Fibroblast of mammary gland (primary cell): Measurements from ENCODE around the gene SLC30A7.

ENCODE experiments used
- DNase-seq: peaks from one replicate; pipeline ENCODE4 v3.0.0-alpha.2; 2010; ENCODE audit warnings: low read depth
- H3K4me3 ChIP-seq: 2 replicates; pipeline ENCODE4 v1.5.1; 2011; ENCODE audit warnings: low read depth, mild to moderate bottlenecking, low read length, moderate library complexity; ENCODE audit not compliant: control insufficient read depth
- TF ChIP-seq, protein P1 (sequence below): conservative IDR thresholded peaks from 2 replicates; pipeline ENCODE4 v1.5.1; 2011; ENCODE audit warnings: low read depth, low read length, inconsistent platforms; ENCODE audit not compliant: control insufficient read depth, insufficient read depth

The SLC30A7 gene

DNA sequence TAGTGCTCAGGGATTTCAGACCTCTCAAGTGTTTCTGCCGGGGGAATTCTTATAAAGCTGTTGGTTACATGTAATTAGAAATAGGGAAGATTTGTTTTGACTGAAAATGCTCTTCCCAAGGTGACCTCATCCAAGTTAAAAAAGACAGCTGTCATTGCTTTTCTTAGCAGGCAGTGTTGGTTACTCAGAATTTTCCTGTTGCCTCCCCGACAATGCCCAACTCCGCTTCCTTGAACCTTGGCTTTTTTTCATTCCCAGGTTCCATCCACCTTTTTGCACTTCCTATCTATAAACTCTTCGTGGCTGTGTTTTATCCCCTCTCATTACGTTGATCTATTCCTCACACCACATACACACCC lies 130.5 kb downstream of the SLC30A7 start:
- no peak for DNase-seq
- TF ChIP-seq, protein P1, sequence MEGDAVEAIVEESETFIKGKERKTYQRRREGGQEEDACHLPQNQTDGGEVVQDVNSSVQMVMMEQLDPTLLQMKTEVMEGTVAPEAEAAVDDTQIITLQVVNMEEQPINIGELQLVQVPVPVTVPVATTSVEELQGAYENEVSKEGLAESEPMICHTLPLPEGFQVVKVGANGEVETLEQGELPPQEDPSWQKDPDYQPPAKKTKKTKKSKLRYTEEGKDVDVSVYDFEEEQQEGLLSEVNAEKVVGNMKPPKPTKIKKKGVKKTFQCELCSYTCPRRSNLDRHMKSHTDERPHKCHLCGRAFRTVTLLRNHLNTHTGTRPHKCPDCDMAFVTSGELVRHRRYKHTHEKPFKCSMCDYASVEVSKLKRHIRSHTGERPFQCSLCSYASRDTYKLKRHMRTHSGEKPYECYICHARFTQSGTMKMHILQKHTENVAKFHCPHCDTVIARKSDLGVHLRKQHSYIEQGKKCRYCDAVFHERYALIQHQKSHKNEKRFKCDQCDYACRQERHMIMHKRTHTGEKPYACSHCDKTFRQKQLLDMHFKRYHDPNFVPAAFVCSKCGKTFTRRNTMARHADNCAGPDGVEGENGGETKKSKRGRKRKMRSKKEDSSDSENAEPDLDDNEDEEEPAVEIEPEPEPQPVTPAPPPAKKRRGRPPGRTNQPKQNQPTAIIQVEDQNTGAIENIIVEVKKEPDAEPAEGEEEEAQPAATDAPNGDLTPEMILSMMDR = no peak
- H3K4me3 ChIP-seq = peak overlapping the region; percentile 74

DNA sequence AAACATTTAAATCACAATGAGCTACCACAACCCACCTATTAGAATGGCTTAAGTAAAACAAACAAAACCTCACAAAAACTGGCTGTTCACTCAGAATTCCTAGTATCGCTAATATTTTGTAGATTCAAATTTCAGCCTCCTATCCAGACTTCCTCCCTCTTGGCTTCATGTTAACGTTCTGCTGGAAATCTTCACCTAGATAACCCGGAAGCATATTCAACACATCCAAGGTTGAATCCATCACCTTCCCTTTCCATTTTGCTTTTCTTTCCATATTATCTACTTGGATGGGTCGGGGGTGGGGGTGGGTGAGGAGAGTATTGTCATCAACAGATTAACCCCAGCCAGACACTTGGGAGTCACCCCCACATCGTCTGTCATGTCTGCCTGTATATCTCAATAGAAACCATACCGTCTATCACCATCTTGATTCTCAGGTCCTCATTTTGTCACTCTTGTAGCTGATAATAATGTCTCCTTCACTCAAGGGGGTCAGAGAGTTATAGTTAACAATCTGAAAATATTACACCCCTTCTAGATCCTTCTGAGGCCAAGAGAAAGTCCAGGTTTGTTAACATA lies 131.4 kb downstream of the SLC30A7 start:
- DNase-seq = no peak
- no peak overlapping the region for H3K4me3 ChIP-seq
- TF ChIP-seq, protein P1 = no peak

DNA sequence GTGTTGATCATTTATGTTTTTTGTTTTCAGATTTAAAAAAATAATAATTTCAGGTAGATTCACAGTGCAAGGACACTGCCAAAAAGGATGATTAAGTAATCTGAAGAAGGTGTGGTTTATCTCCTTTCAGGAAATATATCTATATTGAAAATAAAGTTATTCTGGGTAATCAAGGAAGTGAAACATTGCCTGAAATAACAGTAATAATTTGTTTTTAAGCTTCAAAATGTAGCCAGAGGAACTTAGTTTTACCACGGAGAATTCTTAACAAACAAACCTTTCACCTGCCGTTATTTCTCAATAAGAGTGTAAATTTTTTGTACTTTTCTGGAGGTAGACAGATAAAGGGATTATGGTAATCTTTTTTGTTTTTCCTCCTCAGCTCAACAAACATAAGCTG lies 132.6 kb downstream of the SLC30A7 start:
- TF ChIP-seq, protein P1 = no peak
- H3K4me3 ChIP-seq = no peak overlapping the region
- no peak for DNase-seq

DNA sequence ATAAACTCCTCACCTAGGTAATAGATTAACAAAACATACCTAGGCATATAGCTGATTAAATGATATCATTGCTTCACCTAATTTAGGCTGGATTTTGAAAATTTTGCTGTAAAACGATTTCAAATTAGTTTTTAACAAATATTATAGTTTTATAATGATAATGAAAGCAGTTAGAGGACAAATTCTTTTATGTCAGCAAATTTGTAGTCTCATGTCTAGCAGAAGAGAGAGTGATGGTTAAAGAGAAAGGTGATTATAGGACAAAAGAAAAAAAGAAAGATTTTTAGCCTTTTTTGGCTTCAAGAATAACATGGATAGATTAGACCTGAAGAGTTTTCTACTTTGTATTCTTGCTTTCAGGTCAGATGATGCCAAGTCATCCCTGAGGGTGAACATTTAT lies 133.3 kb downstream of the SLC30A7 start:
- TF ChIP-seq, protein P1 = no peak
- DNase-seq = no peak
- H3K4me3 ChIP-seq = no peak overlapping the region

DNA sequence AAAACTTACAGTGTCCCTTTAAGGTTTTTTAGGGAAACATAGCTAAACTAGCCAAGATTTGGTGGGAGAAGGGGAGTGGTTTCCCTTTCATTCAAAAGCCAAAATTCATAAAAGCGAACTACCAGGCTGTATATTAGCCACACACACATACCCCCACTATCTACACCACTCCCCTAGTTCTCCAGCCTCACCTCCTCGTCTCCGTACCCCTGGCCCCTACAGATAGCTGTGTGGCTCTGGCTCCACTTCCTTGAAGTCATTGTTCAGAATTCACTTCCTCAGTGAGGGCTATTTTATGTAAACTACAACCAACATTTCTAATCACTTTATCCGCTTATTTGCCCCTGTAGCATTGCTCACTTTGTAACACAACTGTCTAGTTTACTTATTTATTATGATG lies 135.0 kb downstream of the SLC30A7 start:
- no peak for DNase-seq
- TF ChIP-seq, protein P1 = no peak

More for the DNA sequence above, 135.0 kb downstream of the SLC30A7 start:
- H3K4me3 ChIP-seq = no peak overlapping the region
